GM12865 (cell line): ENCODE results near the gene DNAH17.

ENCODE experiments used
- DNase-seq: peaks from one replicate; pipeline ENCODE4 v3.0.0; 2010; ENCODE audit warnings: low read depth
- H3K4me3 ChIP-seq: 2 replicates; pipeline ENCODE4 v1.5.1; 2011; ENCODE audit warnings: mild to moderate bottlenecking, low read depth, low read length, control low read depth
- TF ChIP-seq, protein P1 (sequence below): IDR thresholded peaks from 2 replicates; pipeline ENCODE4 v1.5.1; 2011; ENCODE audit warnings: low read length, control low read depth, low read depth, inconsistent platforms; ENCODE audit not compliant: insufficient read depth; ENCODE audit errors: missing control alignments

DNAH17 gene

GRCh38 chr17:78502611-78503148, 74.5 kb downstream of the DNAH17 start:
- H3K4me3 ChIP-seq: no peak overlapping the region
- no peak for DNase-seq
- TF ChIP-seq, protein P1, sequence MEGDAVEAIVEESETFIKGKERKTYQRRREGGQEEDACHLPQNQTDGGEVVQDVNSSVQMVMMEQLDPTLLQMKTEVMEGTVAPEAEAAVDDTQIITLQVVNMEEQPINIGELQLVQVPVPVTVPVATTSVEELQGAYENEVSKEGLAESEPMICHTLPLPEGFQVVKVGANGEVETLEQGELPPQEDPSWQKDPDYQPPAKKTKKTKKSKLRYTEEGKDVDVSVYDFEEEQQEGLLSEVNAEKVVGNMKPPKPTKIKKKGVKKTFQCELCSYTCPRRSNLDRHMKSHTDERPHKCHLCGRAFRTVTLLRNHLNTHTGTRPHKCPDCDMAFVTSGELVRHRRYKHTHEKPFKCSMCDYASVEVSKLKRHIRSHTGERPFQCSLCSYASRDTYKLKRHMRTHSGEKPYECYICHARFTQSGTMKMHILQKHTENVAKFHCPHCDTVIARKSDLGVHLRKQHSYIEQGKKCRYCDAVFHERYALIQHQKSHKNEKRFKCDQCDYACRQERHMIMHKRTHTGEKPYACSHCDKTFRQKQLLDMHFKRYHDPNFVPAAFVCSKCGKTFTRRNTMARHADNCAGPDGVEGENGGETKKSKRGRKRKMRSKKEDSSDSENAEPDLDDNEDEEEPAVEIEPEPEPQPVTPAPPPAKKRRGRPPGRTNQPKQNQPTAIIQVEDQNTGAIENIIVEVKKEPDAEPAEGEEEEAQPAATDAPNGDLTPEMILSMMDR: no peak

DNA sequence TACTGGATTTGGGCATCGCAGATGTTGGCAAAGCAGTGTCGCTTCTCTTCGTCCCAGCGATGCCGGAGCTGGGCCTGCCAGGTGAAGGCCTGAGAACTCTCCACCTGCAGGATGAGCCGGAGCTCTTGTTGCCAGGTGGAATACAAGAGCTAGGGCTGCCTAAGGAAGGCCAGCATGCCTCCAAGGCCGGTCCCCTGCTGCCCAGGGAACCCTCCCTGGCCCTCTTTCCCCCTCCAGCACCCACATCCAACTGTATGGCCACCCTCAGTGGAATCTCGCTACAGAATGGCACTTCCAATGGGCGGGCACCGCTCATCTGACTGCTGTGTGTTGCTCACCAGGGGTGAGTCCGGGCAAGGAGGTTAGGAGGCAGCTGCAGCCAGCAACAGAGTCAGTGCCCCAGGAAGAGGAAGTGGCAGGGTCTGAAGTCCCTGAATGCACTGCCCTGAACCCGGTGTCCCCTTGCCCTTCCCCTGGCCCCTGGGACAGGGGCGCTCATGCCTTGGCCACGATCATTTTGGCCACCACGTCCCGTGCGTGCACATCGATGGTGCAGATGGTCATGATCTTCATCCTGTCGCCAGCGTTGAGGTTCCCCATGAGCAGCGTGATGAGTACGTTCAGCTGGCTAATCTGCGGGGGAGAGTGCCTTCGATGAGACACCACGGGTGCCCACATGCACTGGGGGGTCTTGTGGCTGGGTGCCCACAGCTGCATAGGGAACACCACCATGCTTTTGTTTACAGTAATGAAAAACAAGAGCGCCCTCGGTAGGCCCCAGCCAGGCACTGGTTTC, 75.8 kb downstream of the DNAH17 start:
- H3K4me3 ChIP-seq: no peak overlapping the region
- no peak for DNase-seq
- TF ChIP-seq, protein P1: no peak

DNA sequence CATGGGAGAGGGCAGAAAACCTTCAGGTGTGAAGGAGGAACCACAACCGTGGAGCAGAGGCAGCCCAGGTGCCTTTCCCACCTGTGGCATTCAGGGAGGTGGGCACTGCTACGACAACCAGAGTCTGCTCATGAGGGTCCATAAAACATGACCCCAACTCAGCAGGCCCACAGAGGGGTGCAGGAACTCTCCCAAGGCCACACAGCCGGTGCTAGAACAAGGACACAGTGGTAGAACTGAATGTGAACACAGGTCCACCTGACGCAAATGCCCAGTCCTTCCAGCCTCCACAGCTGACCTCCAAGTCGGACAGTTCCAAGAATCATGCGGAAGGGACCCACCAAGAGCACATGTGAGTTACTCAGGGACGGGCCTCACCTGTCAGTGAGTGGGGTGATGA, 76.4 kb downstream of the DNAH17 start:
- DNase-seq: no peak
- TF ChIP-seq, protein P1: no peak
- H3K4me3 ChIP-seq: no peak overlapping the region

GRCh38 chr17:78499715-78500540, 77.3 kb downstream of the DNAH17 start:
- no peak overlapping the region for H3K4me3 ChIP-seq
- TF ChIP-seq, protein P1: no peak
- no peak for DNase-seq

DNA sequence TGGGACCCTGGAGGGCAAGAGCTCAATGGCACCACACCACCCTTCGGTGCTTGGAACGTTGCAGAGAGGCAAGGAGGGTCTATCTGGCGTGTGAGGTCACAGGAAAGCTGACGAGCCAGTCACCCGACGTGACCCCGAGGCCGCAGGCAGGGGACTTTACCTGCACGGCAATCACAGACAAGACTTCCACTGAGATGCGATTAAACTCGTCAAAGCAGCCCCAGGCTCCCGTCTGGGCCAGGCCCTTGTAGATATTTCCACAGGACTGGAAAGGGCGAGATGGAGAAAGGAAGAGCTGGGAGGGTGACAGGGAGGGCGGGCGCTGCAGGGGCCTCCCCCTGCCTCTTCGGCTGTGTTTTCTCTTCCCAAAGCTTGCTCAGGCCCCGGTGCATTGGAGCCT, 78.3 kb downstream of the DNAH17 start:
- TF ChIP-seq, protein P1: no peak
- no peak for DNase-seq
- no peak overlapping the region for H3K4me3 ChIP-seq

GRCh38 chr17:78497115-78497540, 80.1 kb downstream of the DNAH17 start:
- DNase-seq: peak; percentile 83
- H3K4me3 ChIP-seq: no peak overlapping the region
- TF ChIP-seq, protein P1: peak; percentile 82
